HG02678 (cell line): ENCODE data around the gene ADCY4.
"Not testable (repeated sequence)": the region's sequence is repeated elsewhere in the genome, so short reads cannot be mapped to it uniquely, and the experiment has no call there.

ENCODE experiments used
- ATAC-seq: cut with Tn5 transposase; IDR thresholded peaks from one replicate; pipeline ENCODE4 v1.9.1; 2021; ENCODE audit warnings: mild to moderate bottlenecking, moderate library complexity; ENCODE audit not compliant: unreplicated experiment

The ADCY4 gene

GRCh38 chr14:24340606-24341005 is 5.7 kb upstream of the ADCY4 start:
- no peak for ATAC-seq

GRCh38 chr14:24339284-24340151 is 4.6 kb upstream of the ADCY4 start, which contains the start of gene RIPK3:
Gene RIPK3, minus strand, starts transcription at chr14:24339991. Its CDS starts 165 bp downstream, at chr14:24339826.
- peak; percentile 92 for ATAC-seq

GRCh38 chr14:24338843-24339242 is 4.0 kb upstream of the ADCY4 start:
- no peak for ATAC-seq

GRCh38 chr14:24337824-24338175 is 2.9 kb upstream of the ADCY4 start:
- ATAC-seq, result no peak

GRCh38 chr14:24337144-24337823 is 2.4 kb upstream of the ADCY4 start:
- ATAC-seq, result no peak

GRCh38 chr14:24335461-24336171 is 745 bp upstream of the ADCY4 start:
- ATAC-seq, result no peak

GRCh38 chr14:24332268-24332993 is 2.4 kb downstream of the ADCY4 start:
- peak; percentile 91 for ATAC-seq

- no peak for ATAC-seq
Observed at GRCh38 chr14:24331731-24332267, 3.1 kb downstream of the ADCY4 start.

GRCh38 chr14:24330973-24331674 is 3.7 kb downstream of the ADCY4 start:
- ATAC-seq, result no peak

GRCh38 chr14:24329736-24330135 is 5.1 kb downstream of the ADCY4 start:
- ATAC-seq, result no peak

- no peak for ATAC-seq
Observed at GRCh38 chr14:24329073-24329663, 5.7 kb downstream of the ADCY4 start.

GRCh38 chr14:24327914-24328313 is 7.0 kb downstream of the ADCY4 start:
- not testable (repeated sequence) for ATAC-seq

GRCh38 chr14:24327303-24327702 is 7.6 kb downstream of the ADCY4 start:
- no peak for ATAC-seq

GRCh38 chr14:24325963-24326362 is 8.9 kb downstream of the ADCY4 start:
- ATAC-seq, result no peak

- no peak for ATAC-seq
Observed at GRCh38 chr14:24325041-24325530, 9.8 kb downstream of the ADCY4 start.

GRCh38 chr14:24324024-24324423 is 10.8 kb downstream of the ADCY4 start:
- no peak for ATAC-seq

GRCh38 chr14:24323341-24323740 is 11.5 kb downstream of the ADCY4 start:
- ATAC-seq, result no peak

- no peak for ATAC-seq
Observed at GRCh38 chr14:24322672-24323071, 12.2 kb downstream of the ADCY4 start.

- no peak for ATAC-seq
Observed at GRCh38 chr14:24321212-24321975, 13.5 kb downstream of the ADCY4 start.
